Measurements from ENCODE around the gene SPRR5.

Gene SPRR5

DNA sequence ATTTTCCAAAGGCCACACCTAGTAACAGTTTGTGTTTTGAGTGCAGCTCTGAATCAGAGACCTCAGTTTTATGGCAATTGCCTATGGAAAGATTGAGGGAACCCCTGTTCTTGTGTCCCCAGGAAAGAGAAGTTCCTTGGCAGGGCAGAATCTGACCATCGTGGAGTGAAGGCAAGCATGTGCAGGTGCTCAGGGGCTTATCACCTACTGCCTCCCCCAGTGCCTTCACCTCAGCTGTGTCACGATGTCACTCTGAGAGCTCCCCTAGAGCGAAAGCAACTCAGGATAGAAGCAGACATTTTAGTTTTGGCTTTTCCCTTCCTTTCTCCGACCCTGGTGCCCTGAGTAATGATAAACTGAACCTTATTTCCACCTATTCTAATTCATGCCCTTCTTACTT is 35.1 kb downstream of the SPRR5 start:
- no peaks in the 10 kb centered on the region for H3K36me3 Mint-ChIP-seq (ENCODE audit: low read depth)
- DNase-seq (ENCODE audit: low spot score), result no peak
- no peaks in the 10 kb centered on the region for H3K4me1 Mint-ChIP-seq (ENCODE audit: low read depth)
- H3K27me3 Mint-ChIP-seq (ENCODE audit: low read depth), result peaks cover 10% of the 10 kb centered on the region
- H3K9me3 Mint-ChIP-seq, result no peaks in the 10 kb centered on the region
- no peak overlapping the region for H3K27ac Mint-ChIP-seq
- no peak overlapping the region for H3K4me3 Mint-ChIP-seq

DNA sequence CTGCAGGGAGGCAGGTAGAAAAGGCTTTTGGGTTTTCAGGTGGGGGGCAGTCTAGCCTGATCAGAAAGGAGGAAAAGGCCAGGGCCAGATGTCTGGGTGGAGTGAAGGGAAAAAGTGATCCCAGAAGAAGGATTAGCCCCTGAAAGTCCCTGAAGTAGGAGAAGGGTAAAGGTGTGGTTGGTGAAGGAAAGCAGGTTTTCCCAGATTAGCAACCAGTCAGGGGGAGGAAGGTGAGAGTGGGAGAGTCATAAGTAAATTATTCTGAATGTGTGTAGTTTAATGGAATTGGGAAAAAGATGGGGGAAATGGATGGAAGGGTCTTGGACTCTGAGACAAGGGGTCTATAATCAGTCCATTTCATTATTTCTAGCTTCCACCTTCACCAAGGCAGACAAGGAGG is 36.2 kb downstream of the SPRR5 start:
- no peak for DNase-seq (ENCODE audit: low spot score)
- Mint-ChIP-seq H3K4me3 (no peak overlapping the region), H3K36me3 (ENCODE audit: low read depth) (no peaks in the 10 kb centered on the region), H3K27ac (no peak overlapping the region), H3K4me1 (ENCODE audit: low read depth) (no peaks in the 10 kb centered on the region), H3K27me3 (ENCODE audit: low read depth) (peaks cover 8% of the 10 kb centered on the region), H3K9me3 (no peaks in the 10 kb centered on the region)

DNA sequence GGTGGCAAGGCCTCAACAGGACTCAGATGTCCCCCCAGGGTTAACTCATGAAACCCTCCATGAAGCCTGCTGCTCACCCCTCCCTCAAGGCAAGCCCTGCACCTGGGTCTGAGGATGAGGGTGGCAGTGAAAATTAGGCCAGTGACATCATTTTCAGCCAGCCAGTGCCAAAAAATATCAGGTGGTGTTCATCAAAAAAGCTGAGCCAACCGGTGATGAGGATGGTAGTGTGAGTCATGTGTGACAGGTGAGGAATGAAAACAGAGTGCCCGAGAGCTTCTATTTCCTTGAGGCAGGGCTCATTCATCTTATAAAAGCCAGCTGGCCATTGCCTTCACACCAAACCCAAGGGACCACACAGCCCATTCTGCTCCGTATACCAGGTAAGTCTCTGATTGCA is 36.7 kb downstream of the SPRR5 start, which contains the start of gene SPRR1A:
TSS of gene SPRR1A (plus strand) at position 339 of the 400 bp plus-strand sequence. CDS start 1,150 bp downstream, outside the sequence.
- H3K36me3 Mint-ChIP-seq (ENCODE audit: low read depth), result no peaks in the 10 kb centered on the region
- no peak within 1 kb of the TSS for H3K4me3 Mint-ChIP-seq
- H3K4me1 Mint-ChIP-seq (ENCODE audit: low read depth), result no peaks in the 10 kb centered on the region
- H3K9me3 Mint-ChIP-seq, result no peaks in the 10 kb centered on the region
- H3K27me3 Mint-ChIP-seq (ENCODE audit: low read depth), result peaks cover 9% of the 10 kb centered on the region
- DNase-seq (ENCODE audit: low spot score), result no peak
- no peak within 1 kb of the TSS for H3K27ac Mint-ChIP-seq

DNA sequence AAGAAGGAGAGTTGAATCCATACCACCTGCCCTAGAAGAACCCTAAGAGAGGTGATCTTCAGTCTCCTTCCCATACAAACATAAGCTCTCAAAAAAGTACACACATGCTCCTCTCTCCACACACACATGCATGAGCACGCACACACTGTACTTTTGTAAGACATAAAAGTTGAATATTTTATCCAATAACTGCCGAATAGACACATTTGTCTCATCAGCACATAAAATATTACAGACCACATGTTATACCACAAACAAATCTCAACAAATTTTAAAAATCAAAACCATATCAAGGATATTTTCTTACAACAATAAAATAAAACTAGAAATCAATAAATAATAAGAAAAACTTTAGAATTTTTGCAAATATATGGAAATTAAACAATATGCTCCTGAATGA is 39.6 kb downstream of the SPRR5 start:
- no peaks in the 10 kb centered on the region for H3K36me3 Mint-ChIP-seq (ENCODE audit: low read depth)
- no peak for DNase-seq (ENCODE audit: low spot score)

DNA sequence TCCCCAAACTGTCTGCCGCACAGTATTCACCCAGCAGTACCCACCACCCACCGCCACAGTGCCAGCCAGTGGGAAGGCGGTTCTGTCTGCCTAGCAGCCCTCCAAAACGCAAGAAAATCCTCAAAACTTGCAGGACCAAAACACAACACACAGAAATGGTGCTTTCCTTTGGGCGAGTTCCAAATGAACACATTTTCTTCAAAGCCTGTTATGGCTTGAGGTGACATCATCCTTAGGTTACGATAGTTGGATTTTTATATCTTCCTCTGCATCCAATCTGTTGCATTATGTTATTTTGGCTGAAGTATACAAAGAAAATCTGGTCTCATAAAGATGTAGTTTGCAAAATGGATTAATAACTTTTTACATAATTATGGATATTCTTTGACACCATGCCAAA is 46.2 kb downstream of the SPRR5 start:
- Mint-ChIP-seq H3K36me3 (ENCODE audit: low read depth) (no peaks in the 10 kb centered on the region), H3K27me3 (ENCODE audit: low read depth) (peaks cover 12% of the 10 kb centered on the region), H3K4me1 (ENCODE audit: low read depth) (no peaks in the 10 kb centered on the region), H3K27ac (no peak overlapping the region), H3K4me3 (no peak overlapping the region), H3K9me3 (no peaks in the 10 kb centered on the region)
- no peak for DNase-seq (ENCODE audit: low spot score)

More for the DNA sequence above, 39.6 kb downstream of the SPRR5 start:
- H3K4me1 Mint-ChIP-seq (ENCODE audit: low read depth), result no peaks in the 10 kb centered on the region
- no peaks in the 10 kb centered on the region for H3K9me3 Mint-ChIP-seq
- peaks cover 14% of the 10 kb centered on the region for H3K27me3 Mint-ChIP-seq (ENCODE audit: low read depth)
- H3K4me3 Mint-ChIP-seq, result no peak overlapping the region
- no peak overlapping the region for H3K27ac Mint-ChIP-seq

DNA sequence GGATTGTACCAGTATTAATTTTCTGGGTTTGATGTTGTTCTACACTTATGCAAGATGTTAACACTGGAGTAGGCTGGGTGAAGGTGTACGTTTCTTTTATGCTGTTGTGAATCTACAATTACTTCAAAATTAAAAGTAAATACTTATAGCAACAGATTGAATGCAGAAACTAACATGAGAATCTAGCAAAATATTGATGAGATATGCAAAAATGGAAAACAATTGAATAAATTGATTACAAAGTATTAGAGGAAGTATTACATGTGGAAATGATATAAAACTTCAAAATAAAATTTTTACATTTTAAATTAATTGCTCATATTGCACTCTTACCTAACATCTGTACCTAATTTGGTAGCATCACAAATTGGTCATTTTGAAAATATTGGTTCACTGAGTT is 48.8 kb downstream of the SPRR5 start:
- H3K36me3 Mint-ChIP-seq (ENCODE audit: low read depth), result no peaks in the 10 kb centered on the region
- DNase-seq (ENCODE audit: low spot score), result no peak

DNA sequence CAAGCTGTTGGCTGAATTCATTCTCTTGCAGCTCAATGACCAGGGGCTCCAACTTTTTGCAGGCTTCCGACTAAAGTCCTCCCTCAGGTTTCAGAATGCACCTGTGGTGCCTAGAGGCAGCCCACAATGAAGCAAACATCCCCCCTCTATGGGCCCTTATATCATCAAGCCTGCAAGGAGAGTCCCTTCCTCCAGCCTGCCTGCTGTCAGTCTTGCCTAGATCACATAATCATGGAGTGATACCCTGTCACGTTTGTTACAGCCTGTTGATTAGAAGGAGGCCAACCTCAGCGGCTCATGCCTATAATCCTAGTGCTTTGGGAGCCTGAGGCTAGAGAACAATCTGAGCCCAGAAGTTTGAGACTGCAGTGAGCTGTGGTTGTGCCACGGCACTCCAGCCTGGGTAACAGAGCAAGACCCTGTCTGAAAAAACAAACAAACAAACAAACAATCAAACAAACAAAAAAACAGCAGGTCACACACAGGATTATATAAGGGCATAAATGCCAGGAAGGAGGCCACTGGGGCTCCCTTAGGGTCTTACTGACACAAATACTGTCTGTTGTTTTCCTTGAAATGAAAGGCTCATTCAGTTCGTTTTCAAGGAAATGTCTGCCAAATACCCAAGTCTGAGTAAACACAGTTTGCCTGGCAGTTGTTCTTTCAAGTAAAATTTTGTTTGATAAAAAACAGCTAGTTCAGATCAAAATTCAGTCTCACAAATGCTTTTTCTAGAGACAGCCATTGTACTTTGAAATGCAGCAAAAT is 49.8 kb downstream of the SPRR5 start:
- no peaks in the 10 kb centered on the region for H3K9me3 Mint-ChIP-seq
- H3K27me3 Mint-ChIP-seq (ENCODE audit: low read depth), result peaks cover 5% of the 10 kb centered on the region
- no peak overlapping the region for H3K27ac Mint-ChIP-seq
- no peaks in the 10 kb centered on the region for H3K36me3 Mint-ChIP-seq (ENCODE audit: low read depth)
- no peaks in the 10 kb centered on the region for H3K4me1 Mint-ChIP-seq (ENCODE audit: low read depth)
- no peak overlapping the region for H3K4me3 Mint-ChIP-seq
- no peak for DNase-seq (ENCODE audit: low spot score)

More for the DNA sequence above, 48.8 kb downstream of the SPRR5 start:
- H3K4me1 Mint-ChIP-seq (ENCODE audit: low read depth), result no peaks in the 10 kb centered on the region
- no peak overlapping the region for H3K27ac Mint-ChIP-seq
- no peak overlapping the region for H3K4me3 Mint-ChIP-seq
- no peaks in the 10 kb centered on the region for H3K9me3 Mint-ChIP-seq
- H3K27me3 Mint-ChIP-seq (ENCODE audit: low read depth), result peaks cover 5% of the 10 kb centered on the region

DNA sequence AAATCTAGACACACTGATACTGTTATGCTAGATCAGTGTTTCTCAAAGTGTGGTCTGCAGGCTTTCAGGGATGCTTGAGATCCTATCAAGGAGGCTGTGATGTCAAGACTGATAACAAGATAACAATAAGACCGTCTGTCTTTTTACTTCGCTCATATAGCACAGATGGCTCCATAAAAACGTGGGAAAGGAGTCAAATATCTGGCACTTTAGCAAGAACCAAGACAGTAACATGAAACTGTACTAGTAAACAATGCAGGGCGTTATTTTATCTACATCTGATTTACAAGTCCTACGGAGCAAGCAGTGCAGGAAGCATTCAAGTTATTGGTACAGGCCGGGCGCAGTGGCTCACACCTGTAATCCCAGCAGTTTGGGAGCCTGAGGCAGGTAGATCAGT is 50.9 kb downstream of the SPRR5 start:
- Mint-ChIP-seq H3K9me3 (no peaks in the 10 kb centered on the region), H3K27me3 (ENCODE audit: low read depth) (peaks cover 5% of the 10 kb centered on the region), H3K36me3 (ENCODE audit: low read depth) (no peaks in the 10 kb centered on the region), H3K4me3 (no peak overlapping the region), H3K27ac (no peak overlapping the region), H3K4me1 (ENCODE audit: low read depth) (no peaks in the 10 kb centered on the region)
- no peak for DNase-seq (ENCODE audit: low spot score)

DNA sequence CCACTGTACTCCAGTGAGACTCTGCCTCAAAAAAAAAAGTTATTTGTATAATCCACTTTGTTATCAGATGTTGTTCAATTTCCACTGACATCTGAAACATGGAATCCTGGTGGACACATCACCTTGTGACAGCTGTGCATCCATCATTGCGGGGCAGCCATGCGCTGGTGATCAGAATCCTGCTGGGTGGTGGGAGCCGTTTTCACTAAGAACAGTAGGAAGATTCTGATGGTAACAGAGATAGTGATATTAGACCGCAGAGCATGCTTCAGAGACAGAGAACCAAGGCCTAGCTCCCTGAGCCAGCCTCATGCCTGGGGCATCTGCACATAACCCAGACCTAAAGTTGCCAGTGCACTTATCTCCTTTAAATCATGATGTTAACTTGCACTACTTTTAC is 51.5 kb downstream of the SPRR5 start:
- no peaks in the 10 kb centered on the region for H3K4me1 Mint-ChIP-seq (ENCODE audit: low read depth)
- no peaks in the 10 kb centered on the region for H3K36me3 Mint-ChIP-seq (ENCODE audit: low read depth)
- no peaks in the 10 kb centered on the region for H3K9me3 Mint-ChIP-seq
- no peak for DNase-seq (ENCODE audit: low spot score)
- H3K27ac Mint-ChIP-seq, result no peak overlapping the region
- peaks cover 5% of the 10 kb centered on the region for H3K27me3 Mint-ChIP-seq (ENCODE audit: low read depth)
- no peak overlapping the region for H3K4me3 Mint-ChIP-seq

Measured in T-helper 2 cell treated with Interferon-gamma antibody and Interleukin-4, amounts not matched to agents 5 μg/mL and 100 μg/mL, for 36 hours (primary cell).